Stimulated activated CD4-positive, alpha-beta T cell treated with anti-CD3 and anti-CD28 coated beads, Interleukin-12 subunit alpha, Interleukin-12 subunit beta, amount 100 ng/mL, for 4 hours (primary cell): ENCODE results near the gene XCL1.

Experiments
- DNase-seq: peaks from one replicate; pipeline ENCODE4 v3.0.0-alpha.2; 2020

XCL1 gene

DNA sequence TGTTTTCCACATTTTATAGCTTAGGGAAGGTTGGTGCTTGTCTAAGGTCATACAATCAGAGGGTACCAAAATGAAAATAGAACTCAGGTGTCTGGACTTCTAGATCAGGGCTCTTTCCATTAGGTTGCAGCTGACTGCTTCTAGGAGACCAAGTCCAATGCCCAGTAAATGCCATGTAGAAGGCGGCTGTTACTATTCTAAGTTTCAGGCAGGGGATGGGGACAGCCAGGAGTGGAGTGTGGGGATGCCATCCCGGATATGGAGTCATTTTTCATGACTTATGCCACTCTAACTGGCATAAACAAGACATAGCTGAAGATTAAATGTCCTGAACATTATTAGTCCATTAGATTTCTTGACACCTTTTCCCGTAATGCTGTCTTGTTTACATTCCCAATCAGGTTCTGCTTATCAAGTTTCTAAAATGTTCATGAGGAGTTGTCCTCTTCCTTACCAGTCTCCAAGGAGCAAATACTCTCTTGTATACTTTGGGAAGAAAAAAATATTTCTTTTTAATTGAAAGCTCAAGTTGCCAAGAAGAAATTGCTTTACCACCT, 31.5 kb downstream of the XCL1 start:
- DNase-seq: no peak

GRCh38 chr1:168608796-168609715, 32.7 kb downstream of the XCL1 start:
- no peak for DNase-seq

DNA sequence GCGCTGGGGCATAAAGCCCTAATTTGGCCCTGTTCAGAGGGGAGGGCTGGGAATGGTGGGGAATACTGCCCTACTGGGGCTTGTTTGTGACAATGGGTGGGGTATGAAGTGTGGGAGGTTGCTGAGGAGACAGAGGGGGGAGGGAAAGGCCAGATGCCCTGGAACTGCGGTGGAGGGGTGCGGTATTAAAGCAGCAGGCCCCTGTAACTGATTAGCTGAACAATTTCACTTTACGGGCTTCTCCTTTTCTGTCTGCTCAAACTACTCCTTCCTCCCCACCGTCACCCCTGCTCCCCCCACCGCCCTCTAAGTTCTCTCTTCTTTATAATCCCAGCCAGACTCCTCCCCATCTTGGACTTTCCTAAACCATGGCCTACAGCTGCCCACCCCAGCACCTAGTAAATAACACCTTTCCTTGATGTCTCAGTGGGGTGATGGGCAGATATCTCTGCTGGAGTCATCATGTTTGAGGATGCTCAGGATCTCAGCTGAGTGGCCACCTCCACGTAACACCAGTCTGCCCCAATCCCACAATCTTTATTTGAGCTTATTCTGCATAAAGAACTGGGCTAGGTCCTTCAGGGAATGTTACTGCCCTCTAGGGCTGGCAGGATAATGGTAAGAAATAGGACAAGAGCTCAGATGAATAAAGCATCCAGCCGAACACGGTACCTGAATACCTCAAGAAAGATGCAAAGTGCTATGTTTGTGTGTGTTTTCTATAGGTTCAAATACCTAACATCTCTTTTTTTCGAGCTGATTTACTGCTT, 33.5 kb downstream of the XCL1 start:
- no peak for DNase-seq

DNA sequence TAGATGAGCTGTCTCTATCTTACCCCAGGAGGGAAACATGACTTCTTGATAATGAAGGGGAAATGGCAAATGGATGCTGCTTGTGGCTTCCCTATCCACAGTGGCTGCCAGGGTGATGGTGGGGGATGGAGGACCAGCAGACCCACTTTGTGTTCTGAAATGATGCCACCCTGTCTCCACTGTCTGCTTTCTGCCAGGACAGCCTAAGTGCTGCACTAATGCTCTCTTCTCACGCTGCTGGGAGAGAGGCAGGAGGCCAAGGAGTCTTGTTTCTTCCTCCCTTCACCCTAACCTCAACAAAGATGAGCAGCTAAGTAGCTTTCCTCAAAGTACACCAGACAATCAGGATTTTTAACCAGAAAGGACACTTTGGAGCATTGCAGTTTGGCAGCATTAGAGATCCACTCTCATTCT, 36.6 kb downstream of the XCL1 start:
- DNase-seq: no peak

DNA sequence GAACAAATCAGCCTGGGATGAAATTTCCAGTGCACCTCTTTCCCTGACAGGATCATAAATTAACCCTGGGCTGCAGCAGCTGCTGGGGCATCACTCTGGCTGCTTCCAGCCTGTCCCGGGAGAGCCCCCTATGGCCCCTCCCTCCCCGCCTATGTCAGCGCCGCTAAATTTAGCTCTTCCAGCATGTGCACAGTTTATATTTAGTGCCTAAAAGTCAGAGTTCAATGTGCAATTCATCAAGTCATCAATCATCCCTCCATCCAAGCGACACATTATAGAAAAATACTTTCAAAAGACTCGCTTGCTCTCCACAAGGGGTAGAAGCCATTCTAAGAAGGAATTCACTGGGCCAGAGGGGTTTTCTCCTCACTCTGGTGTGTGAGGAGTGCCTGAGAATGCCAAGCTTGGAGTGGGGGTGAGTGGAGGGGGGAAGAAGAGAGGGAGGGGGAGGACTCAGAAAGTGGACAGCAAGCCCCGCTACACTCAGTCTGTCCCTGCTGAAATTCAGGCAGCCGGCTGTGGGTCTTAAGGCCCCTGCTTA, 37.4 kb downstream of the XCL1 start:
- no peak for DNase-seq

- DNase-seq: no peak
Measured at GRCh38 chr1:168614235-168614634, 37.8 kb downstream of the XCL1 start.

DNA sequence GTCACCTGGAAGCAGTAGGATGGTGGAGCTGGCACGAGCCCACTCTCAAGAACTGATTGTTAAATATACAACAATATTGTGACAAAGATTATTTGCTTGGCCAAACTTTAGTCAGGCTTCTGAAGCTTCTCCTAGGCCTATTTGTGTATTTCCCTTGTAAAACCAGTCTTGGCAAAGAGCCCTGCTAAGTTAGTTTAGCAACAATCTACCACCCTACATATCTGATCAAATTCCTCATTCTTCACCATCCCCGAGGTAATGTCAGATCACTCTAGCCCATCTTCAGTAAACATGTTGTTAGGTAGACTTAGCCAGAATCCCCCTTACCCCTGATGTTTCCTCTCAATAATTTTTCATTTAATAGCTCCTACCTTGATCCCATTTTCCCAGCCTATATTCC, 39.6 kb downstream of the XCL1 start:
- DNase-seq: no peak

DNA sequence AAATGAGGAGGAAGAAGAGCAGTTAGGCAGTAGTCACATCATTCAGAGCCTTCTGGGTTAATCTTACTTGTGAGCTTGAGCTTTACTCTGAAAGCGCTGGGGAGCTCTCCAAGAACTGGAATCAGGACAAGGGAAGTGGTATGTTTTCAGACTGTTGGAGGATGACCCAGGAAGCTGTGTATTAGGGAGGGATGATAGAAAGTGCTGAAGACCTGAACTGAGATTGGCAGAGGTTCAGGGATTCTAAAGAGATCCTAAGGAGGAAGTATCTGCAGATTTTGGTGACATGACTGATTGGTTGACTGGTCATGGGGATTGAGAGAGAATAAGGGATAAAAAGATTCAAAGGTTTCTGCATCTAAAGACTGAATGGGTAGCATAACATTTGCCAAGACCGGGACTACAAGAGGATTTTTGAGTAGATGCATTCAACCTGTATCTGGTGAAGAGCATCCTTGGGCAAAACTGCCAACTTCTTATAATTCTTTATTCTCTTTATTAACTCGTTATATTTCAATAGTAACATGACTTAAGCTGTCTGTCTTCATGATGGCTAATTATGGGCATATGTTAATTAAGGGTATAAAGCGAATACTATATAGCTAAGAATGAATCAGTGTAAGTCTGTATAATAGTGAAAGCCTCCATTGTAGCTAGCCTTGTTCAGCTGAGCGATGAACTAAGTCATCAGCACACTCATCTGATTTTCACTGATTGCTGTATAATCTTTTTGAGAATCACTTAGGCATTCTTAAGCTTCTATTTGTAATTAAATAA, 41.8 kb downstream of the XCL1 start:
- no peak for DNase-seq

DNA sequence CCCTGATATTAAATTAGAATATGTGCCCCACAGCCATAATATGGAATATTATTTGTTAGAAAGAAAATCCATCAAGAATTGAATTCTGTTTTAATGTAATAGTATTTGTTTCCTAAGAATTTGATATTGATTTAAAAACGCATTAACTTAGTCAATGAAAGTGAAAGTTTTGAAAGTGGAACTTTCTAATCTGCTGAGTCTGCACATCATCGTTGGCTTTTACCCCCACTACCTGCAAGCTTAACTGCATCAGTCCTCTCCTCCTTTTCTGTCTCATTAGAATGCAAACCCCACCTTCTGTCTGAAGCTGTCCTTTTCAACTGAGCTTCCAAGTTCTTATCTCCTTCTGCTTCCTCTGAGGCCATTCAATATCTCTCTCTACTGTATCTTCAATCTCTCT, 42.5 kb downstream of the XCL1 start:
- DNase-seq: no peak

- no peak for DNase-seq
Measured at GRCh38 chr1:168621356-168621755, 45.0 kb downstream of the XCL1 start.

- no peak for DNase-seq
Measured at GRCh38 chr1:168623003-168623828, 46.8 kb downstream of the XCL1 start.

GRCh38 chr1:168623831-168624230, 47.4 kb downstream of the XCL1 start:
- DNase-seq: no peak

DNA sequence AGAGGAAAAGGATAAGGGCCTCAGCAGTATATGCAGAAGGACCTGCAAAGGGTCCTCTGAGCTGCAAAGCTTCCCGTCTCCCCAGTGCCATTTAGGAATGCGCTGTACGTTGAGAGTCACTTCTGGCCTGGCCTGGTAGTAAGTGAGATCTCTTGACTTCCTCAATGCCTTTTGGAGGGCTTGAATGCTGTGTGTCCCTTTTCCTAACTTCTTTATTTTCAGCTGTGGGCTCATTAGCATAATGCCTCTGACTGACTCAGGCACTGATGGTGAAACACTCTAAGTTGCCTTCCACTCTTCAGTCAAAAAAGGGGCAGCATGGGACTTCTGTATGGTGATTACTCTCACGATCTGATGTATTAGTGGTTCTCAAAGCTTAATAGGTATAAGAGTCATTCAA, 49.9 kb downstream of the XCL1 start:
- no peak for DNase-seq

DNA sequence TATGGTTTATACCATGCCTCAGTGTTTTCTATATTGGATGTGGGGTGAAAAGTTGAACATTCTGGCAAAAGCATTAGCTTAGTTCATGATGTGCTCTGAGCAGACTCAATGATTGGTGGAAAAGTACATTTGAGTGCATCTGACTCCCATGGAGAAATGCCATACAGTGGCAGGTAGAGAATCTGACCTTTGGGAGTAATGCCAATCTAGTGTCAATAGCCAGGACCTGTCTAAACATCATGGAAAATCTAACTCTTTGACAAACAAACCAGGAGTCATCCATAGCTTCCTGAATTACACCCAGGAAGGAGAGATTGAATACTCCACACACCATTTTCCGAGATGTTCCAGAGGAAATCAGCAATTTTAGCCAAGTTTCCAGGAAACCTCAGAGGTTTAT, 51.0 kb downstream of the XCL1 start:
- no peak for DNase-seq

- DNase-seq: peak; percentile 3
Measured at GRCh38 chr1:168628807-168629206, 52.4 kb downstream of the XCL1 start.

DNA sequence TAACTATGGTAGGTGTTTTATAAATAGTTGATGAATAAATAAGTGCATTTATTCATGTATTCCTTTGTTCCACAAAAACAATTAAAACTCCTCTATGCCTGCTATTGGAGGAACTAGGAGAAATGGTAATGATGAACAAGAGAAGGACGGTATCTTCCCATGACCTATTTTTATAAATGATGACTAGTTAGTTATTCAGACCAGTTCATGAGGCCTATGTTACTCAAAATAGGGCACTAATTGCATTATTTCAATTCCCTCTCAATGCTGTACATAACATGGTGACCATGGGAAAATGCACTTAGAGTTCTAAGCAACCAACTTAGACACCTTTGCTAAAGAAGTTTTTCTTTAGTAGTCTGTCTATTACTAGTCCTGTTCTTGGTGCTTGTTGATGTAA, 53.1 kb downstream of the XCL1 start:
- DNase-seq: no peak
